GM12873 (cell line): ENCODE results near the gene CCNA1.
A peak's percentile ranks its signal among the peaks of the same experiment; 100 is the strongest.

Experiments
- CTCF ChIP-seq: IDR thresholded peaks from 2 replicates; pipeline ENCODE4 v1.5.1; 2012; ENCODE audit warnings: low read depth, mild to moderate bottlenecking, moderate library complexity, low read length, control low read depth; ENCODE audit not compliant: insufficient read depth; ENCODE audit errors: missing control alignments

The CCNA1 gene

GRCh38 chr13:36417331-36417730, 15.0 kb upstream of the CCNA1 start:
- TF ChIP-seq CTCF = no peak

- no peak for TF ChIP-seq CTCF
Observed at GRCh38 chr13:36418022-36418805, 14.1 kb upstream of the CCNA1 start.

- TF ChIP-seq CTCF = peak; percentile 81
Observed at GRCh38 chr13:36420437-36420891, 11.8 kb upstream of the CCNA1 start.

- TF ChIP-seq CTCF = no peak
Observed at GRCh38 chr13:36421447-36421846, 10.8 kb upstream of the CCNA1 start.

- no peak for TF ChIP-seq CTCF
Observed at GRCh38 chr13:36428086-36428485, 4.2 kb upstream of the CCNA1 start.

- TF ChIP-seq CTCF = no peak
Observed at GRCh38 chr13:36430247-36431203, 1.8 kb upstream of the CCNA1 start.
